ENCODE data around the gene FOXK1. TPM values are rescaled to one million over a fixed set of nuclear protein-coding genes. Genes with fewer than 3 reads are reported as not detected.
A peak's percentile ranks its signal among the peaks of the same experiment; 100 is the strongest.

FOXK1 gene
- total and polyA plus RNA-seq, 2 of the 13 experiments (the other 11 are each of a cell fraction or from before 2014, with no cell fraction given), result 4.6 to 8.8 TPM

GRCh38 chr7:4744391-4745264 lies 62.5 kb downstream of the FOXK1 start (continued):
- TF ChIP-seq ZBTB34 (CRISPR knock-in tag; IDR thresholded peaks at IDR 0.05) (no peak), ZNF30 (CRISPR knock-in tag; IDR thresholded peaks at IDR 0.05) (no peak), MIXL1 (CRISPR knock-in tag; IDR thresholded peaks at IDR 0.05) (no peak), SALL1 (CRISPR knock-in tag; IDR thresholded peaks at IDR 0.05) (peak; percentile 61; the same call in 1 of the 2 replicates), BRD4 (CRISPR knock-in tag; IDR thresholded peaks at IDR 0.05) (no peak), ZNF205 (CRISPR knock-in tag; IDR thresholded peaks at IDR 0.05) (0 out of 2 replicates have a peak, but pooled peaks have one; percentile 44), SMARCC2 (IDR thresholded peaks at IDR 0.05) (no peak), PITX1 (CRISPR knock-in tag; IDR thresholded peaks at IDR 0.05) (no peak), ATRX (CRISPR knock-in tag; IDR thresholded peaks at IDR 0.05; ENCODE audit: borderline replicate concordance) (no peak), ZMYM2 (CRISPR knock-in tag; IDR thresholded peaks at IDR 0.05) (no peak), HNRNPK (IDR thresholded peaks at IDR 0.05; ENCODE audit: low read depth, low read length, poor library complexity, severe bottlenecking) (peak; percentile 76), BRF2 (CRISPR knock-in tag; IDR thresholded peaks at IDR 0.05) (no peak), ZBTB3 (CRISPR knock-in tag; IDR thresholded peaks at IDR 0.05; ENCODE audit: borderline replicate concordance, low read depth) (no peak), CENPX (CRISPR knock-in tag; IDR thresholded peaks at IDR 0.05) (no peak), MXD4 (CRISPR knock-in tag; IDR thresholded peaks at IDR 0.05) (no peak), ISL2 (CRISPR knock-in tag; IDR thresholded peaks at IDR 0.05) (no peak), LCORL (IDR thresholded peaks at IDR 0.05) (no peak), LCORL (CRISPR knock-in tag; IDR thresholded peaks at IDR 0.05) (peak; percentile 91), REL (CRISPR knock-in tag; conservative IDR thresholded peaks at IDR 0.05) (no peak), ZFX (CRISPR knock-in tag; IDR thresholded peaks at IDR 0.05; ENCODE audit: low read depth) (peak; percentile 70), BCL6 (CRISPR knock-in tag; IDR thresholded peaks at IDR 0.05) (peak; percentile 78), FUBP1 (CRISPR knock-in tag; IDR thresholded peaks at IDR 0.05; ENCODE audit: borderline replicate concordance) (no peak), DRAP1 (CRISPR knock-in tag; IDR thresholded peaks at IDR 0.05) (no peak), ZNF792 (CRISPR knock-in tag; IDR thresholded peaks at IDR 0.05) (no peak), NFKBIZ (CRISPR knock-in tag; IDR thresholded peaks at IDR 0.05) (no peak), ZNF460 (CRISPR knock-in tag; IDR thresholded peaks at IDR 0.05; ENCODE audit: borderline replicate concordance) (no peak), NR2F1 (CRISPR knock-in tag; IDR thresholded peaks at IDR 0.05) (peak; percentile 2 to 22; a peak in 1 of 4 replicates), RFXAP (CRISPR knock-in tag; IDR thresholded peaks at IDR 0.05; ENCODE audit: borderline replicate concordance) (no peak)

All from HepG2 (cell line).